GM18526 (cell line): ENCODE results near the gene DLGAP1.

Experiments used
- POLR2A ChIP-seq: IDR thresholded peaks from 3 replicates; pipeline ENCODE4 v1.6.1; 2011; ENCODE audit not compliant: insufficient read length; ENCODE audit errors: extremely low read depth

The DLGAP1 gene

GRCh38 chr18:3653851-3654441, 801.2 kb downstream of the DLGAP1 start:
- TF ChIP-seq POLR2A: no peak

DNA sequence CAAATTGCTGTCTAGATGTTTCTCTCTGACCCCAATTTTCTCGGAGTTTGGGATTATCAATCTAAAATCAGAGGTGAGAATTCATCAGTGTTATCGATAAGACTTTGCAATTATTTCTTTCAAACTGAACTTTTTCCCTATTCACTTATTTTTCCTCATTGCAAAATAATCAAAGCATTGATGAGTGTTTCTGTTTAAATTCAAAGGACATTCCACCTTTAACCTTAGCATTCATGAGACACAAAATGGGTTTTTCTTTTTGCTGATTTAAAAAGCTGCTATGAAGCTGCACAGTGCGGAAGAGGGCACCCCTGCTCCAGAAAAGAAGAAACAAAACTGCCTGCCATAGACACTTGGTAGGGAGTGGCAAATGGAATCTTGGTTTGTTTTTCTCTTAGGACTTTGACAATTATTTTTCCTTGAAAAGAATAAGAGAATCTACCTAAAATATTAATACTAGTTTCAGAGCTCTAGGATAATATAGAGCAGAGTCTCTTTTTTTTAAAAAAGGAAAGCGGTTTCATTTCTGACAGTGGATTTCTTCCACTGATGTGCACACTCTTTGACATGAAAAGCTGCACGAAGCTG, 801.8 kb downstream of the DLGAP1 start:
- TF ChIP-seq POLR2A: no peak

- TF ChIP-seq POLR2A: no peak
Observed at GRCh38 chr18:3652380-3653262, 802.5 kb downstream of the DLGAP1 start.

DNA sequence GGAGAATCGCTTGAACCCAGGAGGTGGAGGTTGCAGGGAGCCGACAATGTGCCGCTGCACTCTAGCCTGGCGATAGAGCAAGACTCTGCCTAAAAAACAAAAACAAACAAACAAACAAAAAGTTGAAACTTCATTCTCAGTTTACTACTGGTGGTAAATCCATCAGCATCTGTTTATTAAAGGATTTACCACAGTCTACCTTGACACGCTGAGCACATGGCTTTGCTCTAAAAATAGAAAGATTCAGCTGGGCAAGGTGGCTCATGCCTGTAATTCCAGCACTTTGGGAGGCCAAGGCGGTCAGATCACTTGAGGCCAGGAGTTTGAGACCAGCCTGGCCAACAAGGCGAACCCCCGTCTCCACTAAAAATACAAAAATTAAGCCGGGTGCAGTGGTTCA, 803.8 kb downstream of the DLGAP1 start:
- TF ChIP-seq POLR2A: no peak

- TF ChIP-seq POLR2A: no peak
Observed at GRCh38 chr18:3649633-3650426, 805.3 kb downstream of the DLGAP1 start.

GRCh38 chr18:3649135-3649632, 805.9 kb downstream of the DLGAP1 start:
- TF ChIP-seq POLR2A: no peak

- TF ChIP-seq POLR2A: no peak
Observed at GRCh38 chr18:3648641-3649040, 806.5 kb downstream of the DLGAP1 start.

DNA sequence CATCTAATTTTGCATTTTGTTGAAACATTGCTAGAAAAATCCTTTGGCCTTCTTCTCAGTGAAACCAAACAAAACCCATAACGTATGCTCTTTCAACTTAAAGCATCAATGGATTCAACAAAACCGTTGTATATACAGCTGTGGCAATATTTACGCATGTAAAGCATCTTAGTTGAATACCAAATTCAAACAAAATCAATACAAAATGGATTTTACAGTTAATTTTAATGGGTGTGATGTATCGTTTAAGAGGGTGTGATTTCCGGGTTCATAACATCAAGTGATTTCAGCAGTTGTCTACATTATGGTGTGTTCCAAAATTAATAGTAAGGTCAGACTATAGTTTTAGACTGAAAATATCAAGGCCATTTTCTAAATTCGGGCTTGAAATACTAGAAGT, 806.9 kb downstream of the DLGAP1 start:
- no peak for TF ChIP-seq POLR2A

DNA sequence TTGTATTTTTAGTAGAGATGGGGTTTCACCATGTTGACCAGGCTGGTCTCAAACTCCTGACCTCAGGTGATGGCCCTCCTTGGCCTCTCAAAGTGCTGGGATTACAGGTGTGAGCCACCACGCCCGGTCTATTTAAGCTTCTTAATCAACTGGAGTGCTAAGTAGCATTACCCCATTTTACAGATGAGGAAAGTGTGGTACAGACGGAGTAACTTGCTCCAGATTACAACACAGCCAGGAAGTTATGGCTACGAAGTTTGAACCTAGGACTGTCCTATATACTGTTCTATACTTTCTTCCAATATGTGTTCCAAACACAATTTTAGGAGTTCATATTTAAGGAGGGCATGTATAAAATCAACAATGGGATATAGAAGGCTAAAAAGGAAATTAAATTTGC, 807.5 kb downstream of the DLGAP1 start:
- TF ChIP-seq POLR2A: no peak

- TF ChIP-seq POLR2A: no peak
Observed at GRCh38 chr18:3645384-3646156, 809.5 kb downstream of the DLGAP1 start.

DNA sequence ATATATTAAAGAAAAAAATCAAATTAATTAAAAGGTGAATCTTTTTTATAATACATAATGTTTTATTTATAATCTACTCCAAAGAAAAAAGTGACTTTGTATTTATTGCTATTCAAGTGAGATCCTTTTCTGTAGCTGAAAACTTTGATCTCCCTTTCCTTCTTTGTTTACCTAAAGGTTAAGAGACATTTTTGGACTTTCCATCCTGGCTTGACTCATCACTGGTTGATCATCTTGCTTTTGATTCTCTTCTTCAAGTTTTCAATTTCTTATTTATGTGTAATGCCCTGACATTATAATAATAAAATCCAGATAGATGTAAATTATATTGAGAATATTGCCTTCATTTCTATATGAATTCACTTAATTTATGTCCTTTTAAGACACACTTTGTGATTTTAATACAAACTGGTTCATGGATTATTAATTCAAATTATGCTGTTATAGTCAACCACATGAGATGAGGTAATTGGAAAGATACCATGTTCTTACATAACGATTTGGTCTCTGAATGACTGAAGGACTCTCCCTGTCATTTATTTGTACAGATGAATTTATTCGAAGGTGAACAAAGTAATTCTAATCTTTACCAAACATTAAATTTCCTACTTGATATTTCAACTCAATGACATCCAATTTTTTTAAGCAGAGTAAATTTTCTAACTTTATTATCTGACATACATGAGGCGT, 820.7 kb downstream of the DLGAP1 start:
- TF ChIP-seq POLR2A: no peak

DNA sequence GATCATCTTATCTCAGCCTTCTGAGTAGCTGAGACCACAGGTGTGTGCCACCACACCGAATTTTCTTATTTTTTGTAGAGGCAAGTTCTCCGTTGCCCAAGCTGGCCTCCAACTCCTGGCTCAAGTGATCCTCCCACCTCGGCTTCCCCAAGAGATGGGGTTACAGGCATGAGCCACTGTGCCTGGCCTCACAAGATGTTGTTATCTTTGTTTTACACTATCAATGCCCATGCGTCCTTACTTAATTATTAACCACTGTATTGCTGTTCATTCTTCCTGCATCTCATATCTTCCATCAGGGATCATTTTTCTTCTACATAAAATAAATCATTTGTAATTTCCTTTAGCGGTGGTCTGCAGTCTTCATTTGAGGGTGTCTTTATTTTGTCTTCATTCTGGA, 823.2 kb downstream of the DLGAP1 start:
- TF ChIP-seq POLR2A: no peak

GRCh38 chr18:3626929-3627458, 828.1 kb downstream of the DLGAP1 start:
- no peak for TF ChIP-seq POLR2A

- TF ChIP-seq POLR2A: no peak
Observed at GRCh38 chr18:3625742-3626091, 829.4 kb downstream of the DLGAP1 start.
